Measurements from ENCODE around the gene MRPL43. TPM values are rescaled to one million over a fixed set of nuclear protein-coding genes. Genes with fewer than 3 reads are reported as not detected.

MRPL43 gene
- total and polyA plus RNA-seq, 2 experiments from 2014 or later = 60.4 to 126 TPM

DNA sequence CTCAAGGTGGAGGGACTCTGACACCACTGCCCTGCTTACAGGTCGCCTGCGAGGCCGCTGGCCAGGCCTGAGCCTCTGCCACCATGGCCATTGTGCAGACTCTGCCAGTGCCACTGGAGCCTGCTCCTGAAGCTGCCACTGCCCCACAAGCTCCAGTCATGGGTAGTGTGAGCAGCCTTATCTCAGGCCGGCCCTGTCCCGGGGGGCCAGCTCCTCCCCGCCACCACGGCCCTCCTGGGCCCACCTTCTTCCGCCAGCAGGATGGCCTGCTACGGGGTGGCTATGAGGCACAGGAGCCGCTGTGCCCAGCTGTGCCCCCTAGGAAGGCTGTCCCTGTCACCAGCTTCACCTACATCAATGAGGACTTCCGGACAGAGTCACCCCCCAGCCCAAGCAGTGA lies 15.2 kb upstream of the MRPL43 start (continued):
- TF ChIP-seq, protein P1, sequence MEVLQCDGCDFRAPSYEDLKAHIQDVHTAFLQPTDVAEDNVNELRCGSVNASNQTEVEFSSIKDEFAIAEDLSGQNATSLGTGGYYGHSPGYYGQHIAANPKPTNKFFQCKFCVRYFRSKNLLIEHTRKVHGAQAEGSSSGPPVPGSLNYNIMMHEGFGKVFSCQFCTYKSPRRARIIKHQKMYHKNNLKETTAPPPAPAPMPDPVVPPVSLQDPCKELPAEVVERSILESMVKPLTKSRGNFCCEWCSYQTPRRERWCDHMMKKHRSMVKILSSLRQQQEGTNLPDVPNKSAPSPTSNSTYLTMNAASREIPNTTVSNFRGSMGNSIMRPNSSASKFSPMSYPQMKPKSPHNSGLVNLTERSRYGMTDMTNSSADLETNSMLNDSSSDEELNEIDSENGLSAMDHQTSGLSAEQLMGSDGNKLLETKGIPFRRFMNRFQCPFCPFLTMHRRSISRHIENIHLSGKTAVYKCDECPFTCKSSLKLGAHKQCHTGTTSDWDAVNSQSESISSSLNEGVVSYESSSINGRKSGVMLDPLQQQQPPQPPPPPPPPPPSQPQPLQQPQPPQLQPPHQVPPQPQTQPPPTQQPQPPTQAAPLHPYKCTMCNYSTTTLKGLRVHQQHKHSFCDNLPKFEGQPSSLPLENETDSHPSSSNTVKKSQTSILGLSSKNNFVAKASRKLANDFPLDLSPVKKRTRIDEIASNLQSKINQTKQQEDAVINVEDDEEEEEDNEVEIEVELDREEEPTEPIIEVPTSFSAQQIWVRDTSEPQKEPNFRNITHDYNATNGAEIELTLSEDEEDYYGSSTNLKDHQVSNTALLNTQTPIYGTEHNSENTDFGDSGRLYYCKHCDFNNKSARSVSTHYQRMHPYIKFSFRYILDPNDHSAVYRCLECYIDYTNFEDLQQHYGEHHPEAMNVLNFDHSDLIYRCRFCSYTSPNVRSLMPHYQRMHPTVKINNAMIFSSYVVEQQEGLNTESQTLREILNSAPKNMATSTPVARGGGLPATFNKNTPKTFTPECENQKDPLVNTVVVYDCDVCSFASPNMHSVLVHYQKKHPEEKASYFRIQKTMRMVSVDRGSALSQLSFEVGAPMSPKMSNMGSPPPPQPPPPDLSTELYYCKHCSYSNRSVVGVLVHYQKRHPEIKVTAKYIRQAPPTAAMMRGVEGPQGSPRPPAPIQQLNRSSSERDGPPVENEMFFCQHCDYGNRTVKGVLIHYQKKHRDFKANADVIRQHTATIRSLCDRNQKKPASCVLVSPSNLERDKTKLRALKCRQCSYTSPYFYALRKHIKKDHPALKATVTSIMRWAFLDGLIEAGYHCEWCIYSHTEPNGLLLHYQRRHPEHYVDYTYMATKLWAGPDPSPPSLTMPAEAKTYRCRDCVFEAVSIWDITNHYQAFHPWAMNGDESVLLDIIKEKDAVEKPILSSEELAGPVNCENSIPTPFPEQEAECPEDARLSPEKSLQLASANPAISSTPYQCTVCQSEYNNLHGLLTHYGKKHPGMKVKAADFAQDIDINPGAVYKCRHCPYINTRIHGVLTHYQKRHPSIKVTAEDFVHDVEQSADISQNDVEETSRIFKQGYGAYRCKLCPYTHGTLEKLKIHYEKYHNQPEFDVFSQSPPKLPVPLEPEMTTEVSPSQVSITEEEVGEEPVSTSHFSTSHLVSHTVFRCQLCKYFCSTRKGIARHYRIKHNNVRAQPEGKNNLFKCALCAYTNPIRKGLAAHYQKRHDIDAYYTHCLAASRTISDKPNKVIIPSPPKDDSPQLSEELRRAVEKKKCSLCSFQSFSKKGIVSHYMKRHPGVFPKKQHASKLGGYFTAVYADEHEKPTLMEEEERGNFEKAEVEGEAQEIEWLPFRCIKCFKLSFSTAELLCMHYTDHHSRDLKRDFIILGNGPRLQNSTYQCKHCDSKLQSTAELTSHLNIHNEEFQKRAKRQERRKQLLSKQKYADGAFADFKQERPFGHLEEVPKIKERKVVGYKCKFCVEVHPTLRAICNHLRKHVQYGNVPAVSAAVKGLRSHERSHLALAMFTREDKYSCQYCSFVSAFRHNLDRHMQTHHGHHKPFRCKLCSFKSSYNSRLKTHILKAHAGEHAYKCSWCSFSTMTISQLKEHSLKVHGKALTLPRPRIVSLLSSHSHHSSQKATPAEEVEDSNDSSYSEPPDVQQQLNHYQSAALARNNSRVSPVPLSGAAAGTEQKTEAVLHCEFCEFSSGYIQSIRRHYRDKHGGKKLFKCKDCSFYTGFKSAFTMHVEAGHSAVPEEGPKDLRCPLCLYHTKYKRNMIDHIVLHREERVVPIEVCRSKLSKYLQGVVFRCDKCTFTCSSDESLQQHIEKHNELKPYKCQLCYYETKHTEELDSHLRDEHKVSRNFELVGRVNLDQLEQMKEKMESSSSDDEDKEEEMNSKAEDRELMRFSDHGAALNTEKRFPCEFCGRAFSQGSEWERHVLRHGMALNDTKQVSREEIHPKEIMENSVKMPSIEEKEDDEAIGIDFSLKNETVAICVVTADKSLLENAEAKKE (CRISPR knock-in tag; IDR thresholded peaks at IDR 0.05) = no peak
- TF ChIP-seq CREB1 (CRISPR knock-in tag; IDR thresholded peaks at IDR 0.05; ENCODE audit: low read depth) = no peak

- Histone ChIP-seq H3K79me2 (replicated peaks; ENCODE audit: insufficient read depth) (peaks cover 22% of the 10 kb centered on the region), H3K4me2 (0 out of 2 replicates have a peak overlapping the region, but pooled peaks have one; percentile 92), H3K4me3 (no peak overlapping the region), H2AFZ (no peak overlapping the region), H3K9me2 (ENCODE audit: insufficient read depth) (no peaks in the 10 kb centered on the region), H3K4me1 (ENCODE audit: insufficient read depth) (peaks cover 21% of the 10 kb centered on the region), H3K27me3 (ENCODE audit: insufficient read depth) (no peaks in the 10 kb centered on the region), H4K20me1 (replicated peaks; ENCODE audit: insufficient read depth) (0 out of 2 replicates have a peak, but pooled peaks cover 7% of the 10 kb centered on the region), H3K36me3 (ENCODE audit: insufficient read depth) (no peaks in the 10 kb centered on the region; the same call in 1 of the 2 replicates), H3K27ac (ENCODE audit: low read depth) (no peak overlapping the region), H3F3A (replicated peaks; ENCODE audit: low read depth) (peaks cover 16% of the 10 kb centered on the region)
- Mint-ChIP-seq H3K27me3 (ENCODE audit: insufficient read depth, low read depth, poor library complexity) (peaks cover 16% of the 10 kb centered on the region), H3K27ac (no peak overlapping the region), H3K36me3 (ENCODE audit: low read depth) (peaks cover 38% of the 10 kb centered on the region), H3K4me3 (peak overlapping the region; percentile 96; the same call in 2 of the 3 replicates), H3K9me3 (no peaks in the 10 kb centered on the region; the same call in 2 of the 3 replicates), H3K4me1 (peaks cover 14% of the 10 kb centered on the region)
- no peak for ATAC-seq
- no peak for DNase-seq (ENCODE audit: low spot score)
- TF ChIP-seq NANOG (IDR thresholded peaks at IDR 0.05; ENCODE audit: borderline replicate concordance) (no peak), ETS1 (IDR thresholded peaks at IDR 0.05) (no peak), POLR2AphosphoS5 (IDR thresholded peaks at IDR 0.05; ENCODE audit: low read depth) (no peak), ZNF114 (CRISPR knock-in tag; IDR thresholded peaks at IDR 0.05) (no peak), EZH2 (IDR thresholded peaks at IDR 0.05; ENCODE audit: low read depth, unreplicated experiment) (no peak), CTCF (conservative IDR thresholded peaks at IDR 0.05; ENCODE audit: low read depth in 2 of 2) (no peak), ZNF331 (CRISPR knock-in tag; IDR thresholded peaks at IDR 0.05; ENCODE audit: low read depth) (no peak), JUNB (IDR thresholded peaks at IDR 0.05; ENCODE audit: unreplicated experiment) (no peak), STAT1 (IDR thresholded peaks at IDR 0.05; ENCODE audit: unreplicated experiment) (no peak), CREB1 (CRISPR knock-in tag; IDR thresholded peaks at IDR 0.05; ENCODE audit: low read depth) (no peak)
- TF ChIP-seq, protein P2, sequence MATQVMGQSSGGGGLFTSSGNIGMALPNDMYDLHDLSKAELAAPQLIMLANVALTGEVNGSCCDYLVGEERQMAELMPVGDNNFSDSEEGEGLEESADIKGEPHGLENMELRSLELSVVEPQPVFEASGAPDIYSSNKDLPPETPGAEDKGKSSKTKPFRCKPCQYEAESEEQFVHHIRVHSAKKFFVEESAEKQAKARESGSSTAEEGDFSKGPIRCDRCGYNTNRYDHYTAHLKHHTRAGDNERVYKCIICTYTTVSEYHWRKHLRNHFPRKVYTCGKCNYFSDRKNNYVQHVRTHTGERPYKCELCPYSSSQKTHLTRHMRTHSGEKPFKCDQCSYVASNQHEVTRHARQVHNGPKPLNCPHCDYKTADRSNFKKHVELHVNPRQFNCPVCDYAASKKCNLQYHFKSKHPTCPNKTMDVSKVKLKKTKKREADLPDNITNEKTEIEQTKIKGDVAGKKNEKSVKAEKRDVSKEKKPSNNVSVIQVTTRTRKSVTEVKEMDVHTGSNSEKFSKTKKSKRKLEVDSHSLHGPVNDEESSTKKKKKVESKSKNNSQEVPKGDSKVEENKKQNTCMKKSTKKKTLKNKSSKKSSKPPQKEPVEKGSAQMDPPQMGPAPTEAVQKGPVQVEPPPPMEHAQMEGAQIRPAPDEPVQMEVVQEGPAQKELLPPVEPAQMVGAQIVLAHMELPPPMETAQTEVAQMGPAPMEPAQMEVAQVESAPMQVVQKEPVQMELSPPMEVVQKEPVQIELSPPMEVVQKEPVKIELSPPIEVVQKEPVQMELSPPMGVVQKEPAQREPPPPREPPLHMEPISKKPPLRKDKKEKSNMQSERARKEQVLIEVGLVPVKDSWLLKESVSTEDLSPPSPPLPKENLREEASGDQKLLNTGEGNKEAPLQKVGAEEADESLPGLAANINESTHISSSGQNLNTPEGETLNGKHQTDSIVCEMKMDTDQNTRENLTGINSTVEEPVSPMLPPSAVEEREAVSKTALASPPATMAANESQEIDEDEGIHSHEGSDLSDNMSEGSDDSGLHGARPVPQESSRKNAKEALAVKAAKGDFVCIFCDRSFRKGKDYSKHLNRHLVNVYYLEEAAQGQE (IDR thresholded peaks at IDR 0.05; ENCODE audit: unreplicated experiment) = no peak
Observed at GRCh38 chr10:101001659-101002035, 14.3 kb upstream of the MRPL43 start.
